Neural progenitor cell (in vitro differentiated cells): ENCODE results near the gene GGT5. TPM values are rescaled to one million over a fixed set of nuclear protein-coding genes. Genes with fewer than 3 reads are reported as not detected.

Source experiments
- DNase-seq: peaks from one replicate; pipeline ENCODE4 v3.0.0-alpha.2; 2016; ENCODE audit warnings: low spot score
- H2AFZ ChIP-seq: fragments of 200-600 bp; sonication (generic); replicated peaks from 2 replicates; pipeline ENCODE4 v1.6.1; 2016; ENCODE audit warnings: antibody characterized with exemption
- H3F3A ChIP-seq: fragments of 200-600 bp; sonication (generic); 2 replicates; pipeline ENCODE4 v1.6.1; 2016; ENCODE audit warnings: antibody characterized with exemption, low read depth
- H3K27ac ChIP-seq: fragments of 200-600 bp; sonication (generic); 2 replicates; pipeline ENCODE4 v1.5.1; 2016; ENCODE audit warnings: mild to moderate bottlenecking
- H3K27me3 ChIP-seq: fragments of 200-600 bp; sonication (generic); 2 replicates; pipeline ENCODE4 v1.6.1; 2016; ENCODE audit warnings: mild to moderate bottlenecking, moderate library complexity
- H3K36me3 ChIP-seq: fragments of 200-600 bp; sonication (generic); 2 replicates; pipeline ENCODE4 v1.5.1; 2016
- H3K4me1 ChIP-seq: fragments of 200-600 bp; sonication (generic); 2 replicates; pipeline ENCODE4 v1.6.1; 2016; ENCODE audit warnings: mixed run types
- H3K4me2 ChIP-seq: fragments of 200-600 bp; sonication (generic); 2 replicates; pipeline ENCODE4 v1.6.1; 2016
- H3K4me3 ChIP-seq: fragments of 200-600 bp; sonication (generic); 2 replicates; pipeline ENCODE4 v1.5.1; 2016
- H3K79me2 ChIP-seq: fragments of 200-600 bp; sonication (generic); 2 replicates; pipeline ENCODE4 v1.6.1; 2016; ENCODE audit warnings: low read depth
- H3K9ac ChIP-seq: fragments of 200-600 bp; sonication (generic); 2 replicates; pipeline ENCODE4 v1.6.1; 2016
- H3K9me3 ChIP-seq: fragments of 200-600 bp; sonication (generic); 2 replicates; pipeline ENCODE4 v1.5.1; 2016; ENCODE audit warnings: low read depth
- H4K20me1 ChIP-seq: fragments of 200-600 bp; sonication (generic); 2 replicates; pipeline ENCODE4 v1.6.1; 2016; ENCODE audit warnings: low read depth
- H3K27ac Mint-ChIP-seq: 3 replicates; pipeline ENCODE4 v1.8.0; 2021; ENCODE audit warnings: mixed read lengths
- H3K27me3 Mint-ChIP-seq: 2 replicates; pipeline ENCODE4 v1.8.0; 2022; ENCODE audit warnings: low read depth, mild to moderate bottlenecking, inconsistent platforms, moderate library complexity, mixed read lengths; ENCODE audit not compliant: insufficient read depth
- H3K36me3 Mint-ChIP-seq: 3 replicates; pipeline ENCODE4 v1.8.0; 2021; ENCODE audit warnings: mixed read lengths
- H3K4me1 Mint-ChIP-seq: 3 replicates; pipeline ENCODE4 v1.8.0; 2021; ENCODE audit warnings: mixed read lengths
- H3K4me3 Mint-ChIP-seq: 3 replicates; pipeline ENCODE4 v1.8.0; 2021; ENCODE audit warnings: mild to moderate bottlenecking, moderate library complexity, mixed read lengths
- H3K9me3 Mint-ChIP-seq: 3 replicates; pipeline ENCODE4 v1.8.0; 2020; ENCODE audit warnings: mixed read lengths
- EZH2 ChIP-seq: fragments of 200-600 bp; sonication (generic); IDR thresholded peaks from 2 replicates; pipeline ENCODE4 v1.6.1; 2017; ENCODE audit warnings: antibody characterized with exemption, mild to moderate bottlenecking, moderate library complexity
- EZH2phosphoT487 ChIP-seq: fragments of 200-600 bp; sonication (generic); IDR thresholded peaks from 2 replicates; pipeline ENCODE4 v1.6.1; 2017; ENCODE audit warnings: antibody characterized with exemption
- total RNA-seq: library from RNA; depleted of rRNA; stranded (reverse); fragments of >200 nt; gene quantifications from 2 replicates; pipeline ENCODE4 v1.2.3, GENCODE V29; 2015; ENCODE audit warnings: low replicate concordance
- TF ChIP-seq, protein P1 (sequence below): fragments of 200-600 bp; sonication (generic); IDR thresholded peaks from 2 replicates; pipeline ENCODE4 v1.5.1; 2017; ENCODE audit warnings: antibody characterized with exemption, mild to moderate bottlenecking

Gene GGT5
- total RNA-seq, 1 donor from 2014 or later: not detected

DNA sequence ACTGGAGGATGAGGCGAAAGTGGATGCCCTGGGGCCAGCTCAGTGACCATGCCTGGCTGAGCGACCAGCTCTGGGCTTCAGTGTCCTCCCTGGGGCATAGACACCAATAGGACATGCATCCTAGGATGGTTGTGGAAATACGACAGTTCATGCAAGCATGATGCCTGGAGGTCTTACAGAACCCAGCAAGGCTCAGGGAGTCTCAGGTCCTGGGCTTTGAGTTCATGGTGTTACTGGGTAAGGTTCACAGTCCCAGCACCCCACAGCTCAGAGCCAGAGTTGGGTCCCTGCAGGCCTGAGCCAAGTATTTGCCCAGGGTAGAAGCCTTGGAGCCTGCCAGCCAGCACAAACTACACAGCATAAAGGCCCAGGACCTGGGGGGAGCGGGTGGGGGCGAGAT, 67.8 kb downstream of the GGT5 start:
- H2AFZ ChIP-seq: no peak overlapping the region
- Mint-ChIP-seq H3K27me3 (peaks cover 3% of the 10 kb centered on the region), H3K27ac (no peak overlapping the region), H3K36me3 (peaks cover 1% of the 10 kb centered on the region), H3K9me3 (no peaks in the 10 kb centered on the region), H3K4me3 (no peak overlapping the region), H3K4me1 (peaks cover 9% of the 10 kb centered on the region)
- no peaks in the 10 kb centered on the region for H3K9me3 ChIP-seq
- H3K4me3 ChIP-seq: no peak overlapping the region
- peaks cover 4% of the 10 kb centered on the region for H4K20me1 ChIP-seq
- no peaks in the 10 kb centered on the region for H3K36me3 ChIP-seq
- no peaks in the 10 kb centered on the region for H3F3A ChIP-seq
- H3K79me2 ChIP-seq: no peaks in the 10 kb centered on the region
- DNase-seq: no peak
- TF ChIP-seq EZH2 (no peak), EZH2phosphoT487 (no peak)
- TF ChIP-seq, protein P1, sequence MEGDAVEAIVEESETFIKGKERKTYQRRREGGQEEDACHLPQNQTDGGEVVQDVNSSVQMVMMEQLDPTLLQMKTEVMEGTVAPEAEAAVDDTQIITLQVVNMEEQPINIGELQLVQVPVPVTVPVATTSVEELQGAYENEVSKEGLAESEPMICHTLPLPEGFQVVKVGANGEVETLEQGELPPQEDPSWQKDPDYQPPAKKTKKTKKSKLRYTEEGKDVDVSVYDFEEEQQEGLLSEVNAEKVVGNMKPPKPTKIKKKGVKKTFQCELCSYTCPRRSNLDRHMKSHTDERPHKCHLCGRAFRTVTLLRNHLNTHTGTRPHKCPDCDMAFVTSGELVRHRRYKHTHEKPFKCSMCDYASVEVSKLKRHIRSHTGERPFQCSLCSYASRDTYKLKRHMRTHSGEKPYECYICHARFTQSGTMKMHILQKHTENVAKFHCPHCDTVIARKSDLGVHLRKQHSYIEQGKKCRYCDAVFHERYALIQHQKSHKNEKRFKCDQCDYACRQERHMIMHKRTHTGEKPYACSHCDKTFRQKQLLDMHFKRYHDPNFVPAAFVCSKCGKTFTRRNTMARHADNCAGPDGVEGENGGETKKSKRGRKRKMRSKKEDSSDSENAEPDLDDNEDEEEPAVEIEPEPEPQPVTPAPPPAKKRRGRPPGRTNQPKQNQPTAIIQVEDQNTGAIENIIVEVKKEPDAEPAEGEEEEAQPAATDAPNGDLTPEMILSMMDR: no peak
- no peak overlapping the region for H3K4me2 ChIP-seq
- H3K27me3 ChIP-seq: no peaks in the 10 kb centered on the region
- H3K27ac ChIP-seq: no peak overlapping the region
- peaks cover 8% of the 10 kb centered on the region for H3K4me1 ChIP-seq
- H3K9ac ChIP-seq: no peak overlapping the region

DNA sequence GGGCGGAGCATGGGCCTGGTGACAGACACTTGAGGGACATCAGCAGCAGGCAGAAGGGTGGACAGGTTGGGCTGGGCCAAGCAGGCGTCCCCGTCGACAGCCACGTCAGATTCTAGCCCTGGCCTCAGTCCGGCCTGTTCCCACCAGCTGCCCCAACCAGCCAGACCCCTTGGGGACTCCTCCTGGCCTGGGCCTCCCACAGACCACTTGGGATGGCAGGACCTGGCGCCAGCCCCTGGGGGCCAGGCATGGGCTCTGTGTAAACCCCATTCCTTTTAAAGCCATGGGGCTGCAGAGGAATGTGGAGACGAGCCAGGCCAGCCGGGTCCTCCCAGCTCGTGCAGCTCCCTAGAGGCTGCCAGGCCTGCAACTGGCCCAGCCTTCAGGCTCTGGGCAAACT, 68.3 kb downstream of the GGT5 start:
- no peak overlapping the region for H3K9ac ChIP-seq

DNA sequence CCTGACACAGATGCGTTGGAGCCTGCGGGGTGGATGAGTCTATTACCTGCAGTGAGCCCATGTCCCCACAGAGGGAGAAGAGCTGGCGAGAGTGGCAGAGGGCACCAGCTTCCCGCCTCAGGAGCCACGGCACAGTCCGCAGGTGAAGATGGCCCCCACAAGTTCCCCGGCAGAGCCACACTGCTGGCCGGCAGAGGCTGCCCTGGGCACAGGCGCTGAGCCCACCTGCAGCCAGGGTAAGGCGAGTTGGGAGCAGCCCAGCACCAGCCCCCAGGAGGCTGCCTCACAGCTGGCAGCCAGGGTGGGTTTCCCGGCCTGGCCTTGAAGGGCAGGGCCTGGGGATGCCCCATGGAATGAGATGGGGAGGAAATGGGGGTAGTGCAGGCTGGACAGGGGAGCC, 68.8 kb downstream of the GGT5 start:
- Histone ChIP-seq H3K27ac (no peak overlapping the region), H3F3A (no peaks in the 10 kb centered on the region), H3K4me3 (no peak overlapping the region), H3K9me3 (no peaks in the 10 kb centered on the region), H3K4me1 (peaks cover under 1% of the 10 kb centered on the region), H3K36me3 (no peaks in the 10 kb centered on the region), H3K79me2 (no peaks in the 10 kb centered on the region), H3K9ac (no peak overlapping the region), H2AFZ (no peak overlapping the region), H4K20me1 (peaks cover 4% of the 10 kb centered on the region), H3K27me3 (no peaks in the 10 kb centered on the region), H3K4me2 (no peak overlapping the region)
- H3K9me3 Mint-ChIP-seq: no peaks in the 10 kb centered on the region
- H3K27ac Mint-ChIP-seq: no peak overlapping the region
- peaks cover 1% of the 10 kb centered on the region for H3K36me3 Mint-ChIP-seq
- DNase-seq: no peak
- H3K4me1 Mint-ChIP-seq: peaks cover 7% of the 10 kb centered on the region
- TF ChIP-seq EZH2phosphoT487: no peak
- no peak overlapping the region for H3K4me3 Mint-ChIP-seq
- no peaks in the 10 kb centered on the region for H3K27me3 Mint-ChIP-seq

More for the DNA sequence above, 68.3 kb downstream of the GGT5 start:
- H3K9me3 Mint-ChIP-seq: no peaks in the 10 kb centered on the region
- peaks cover 3% of the 10 kb centered on the region for H3K27me3 Mint-ChIP-seq
- no peaks in the 10 kb centered on the region for H3F3A ChIP-seq
- H2AFZ ChIP-seq: no peak overlapping the region
- no peaks in the 10 kb centered on the region for H3K9me3 ChIP-seq
- no peak overlapping the region for H3K4me3 ChIP-seq
- peaks cover 6% of the 10 kb centered on the region for H3K4me1 ChIP-seq
- H3K27me3 ChIP-seq: no peaks in the 10 kb centered on the region
- no peak overlapping the region for H3K4me3 Mint-ChIP-seq
- H3K36me3 Mint-ChIP-seq: peaks cover 1% of the 10 kb centered on the region
- no peak for DNase-seq
- H3K4me1 Mint-ChIP-seq: peaks cover 9% of the 10 kb centered on the region
- H3K36me3 ChIP-seq: no peaks in the 10 kb centered on the region
- no peak overlapping the region for H3K4me2 ChIP-seq
- H3K27ac Mint-ChIP-seq: no peak overlapping the region
- peaks cover 4% of the 10 kb centered on the region for H4K20me1 ChIP-seq
- TF ChIP-seq, protein P1: no peak
- TF ChIP-seq EZH2 (no peak), EZH2phosphoT487 (no peak)
- no peaks in the 10 kb centered on the region for H3K79me2 ChIP-seq
- H3K27ac ChIP-seq: no peak overlapping the region

DNA sequence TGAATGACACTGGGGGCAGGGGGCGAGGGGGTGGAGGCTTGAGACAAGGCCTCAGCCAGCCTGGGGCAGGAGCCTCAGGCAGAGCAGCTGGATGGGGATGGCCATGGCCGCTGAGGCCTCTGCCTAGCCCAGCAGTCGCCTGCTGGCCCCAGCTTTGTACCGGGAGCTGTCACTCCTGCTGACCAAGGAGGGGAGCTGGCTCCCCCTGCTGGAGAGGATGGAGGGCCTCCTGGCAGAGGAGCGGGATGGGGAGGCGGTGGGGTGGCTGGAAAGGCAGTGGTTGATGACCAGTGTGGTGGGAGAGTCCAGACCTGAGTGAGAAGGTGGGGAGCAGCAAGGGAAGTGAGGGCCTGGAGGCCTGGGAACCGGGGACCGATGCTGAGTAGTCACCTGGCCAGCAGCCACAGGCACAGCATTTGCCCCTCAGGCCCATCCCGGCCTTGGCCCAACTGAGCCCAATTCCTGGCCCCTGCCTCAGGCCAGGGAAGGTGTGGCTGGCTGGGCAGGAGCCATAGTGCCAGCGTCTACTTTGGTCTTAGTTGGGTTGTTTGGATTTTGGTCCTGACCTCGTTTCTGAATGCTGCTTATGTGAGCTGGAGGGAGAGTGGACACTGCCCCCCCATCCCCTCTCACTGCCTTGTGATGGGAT, 69.6 kb downstream of the GGT5 start:
- H4K20me1 ChIP-seq: no peaks in the 10 kb centered on the region
- H2AFZ ChIP-seq: no peak overlapping the region
- Mint-ChIP-seq H3K27me3 (no peaks in the 10 kb centered on the region), H3K27ac (peak overlapping the region; percentile 72), H3K4me1 (peaks cover 7% of the 10 kb centered on the region), H3K36me3 (peaks cover 1% of the 10 kb centered on the region), H3K4me3 (no peak overlapping the region), H3K9me3 (no peaks in the 10 kb centered on the region)
- no peaks in the 10 kb centered on the region for H3K27me3 ChIP-seq
- no peaks in the 10 kb centered on the region for H3K4me1 ChIP-seq
- H3K4me3 ChIP-seq: no peak overlapping the region
- H3K9me3 ChIP-seq: no peaks in the 10 kb centered on the region
- no peak overlapping the region for H3K4me2 ChIP-seq
- no peaks in the 10 kb centered on the region for H3K36me3 ChIP-seq
- no peak overlapping the region for H3K9ac ChIP-seq
- H3K27ac ChIP-seq: no peak overlapping the region
- peak; percentile 85 for DNase-seq
- no peaks in the 10 kb centered on the region for H3K79me2 ChIP-seq
- TF ChIP-seq, protein P1: peak; percentile 74
- TF ChIP-seq EZH2: no peak
- H3F3A ChIP-seq: no peaks in the 10 kb centered on the region
